GM18511 (cell line): ENCODE measurements around the gene PJA1.

ENCODE experiments used
- ATAC-seq: cut with Tn5 transposase; IDR thresholded peaks from one replicate; pipeline ENCODE4 v1.9.1; 2021; ENCODE audit warnings: mild to moderate bottlenecking, moderate library complexity; ENCODE audit not compliant: unreplicated experiment

Gene PJA1

GRCh38 chrX:69165087-69165651 lies at the start of gene PJA1:
TSS of gene PJA1 (minus strand) at chrX:69165453. CDS start at chrX:69163073, 2,380 bp downstream.
- peak; percentile 89 for ATAC-seq

- no peak for ATAC-seq
Measured at GRCh38 chrX:69214463-69214862, 49.2 kb upstream of the PJA1 start.

- no peak for ATAC-seq
Measured at GRCh38 chrX:69211701-69212100, 46.4 kb upstream of the PJA1 start.

- no peak for ATAC-seq
Measured at GRCh38 chrX:69210581-69210980, 45.3 kb upstream of the PJA1 start.

GRCh38 chrX:69207216-69207615 lies 42.0 kb upstream of the PJA1 start:
- no peak for ATAC-seq

GRCh38 chrX:69203638-69204037 lies 38.4 kb upstream of the PJA1 start:
- ATAC-seq = no peak

- ATAC-seq = no peak
Measured at GRCh38 chrX:69197690-69198089, 32.4 kb upstream of the PJA1 start.

GRCh38 chrX:69196666-69197065 lies 31.4 kb upstream of the PJA1 start:
- ATAC-seq = no peak

GRCh38 chrX:69195810-69196209 lies 30.6 kb upstream of the PJA1 start:
- ATAC-seq = no peak

GRCh38 chrX:69195192-69195591 lies 29.9 kb upstream of the PJA1 start:
- ATAC-seq = no peak

- no peak for ATAC-seq
Measured at GRCh38 chrX:69192603-69193002, 27.4 kb upstream of the PJA1 start.

GRCh38 chrX:69189576-69190371 lies 24.5 kb upstream of the PJA1 start:
- ATAC-seq = no peak

GRCh38 chrX:69186651-69187050 lies 21.4 kb upstream of the PJA1 start:
- no peak for ATAC-seq

GRCh38 chrX:69185886-69186285 lies 20.6 kb upstream of the PJA1 start:
- ATAC-seq = no peak

- no peak for ATAC-seq
Measured at GRCh38 chrX:69185141-69185540, 19.9 kb upstream of the PJA1 start.

GRCh38 chrX:69182818-69183380 lies 17.6 kb upstream of the PJA1 start:
- ATAC-seq = no peak

GRCh38 chrX:69179380-69179911 lies 14.2 kb upstream of the PJA1 start:
- no peak for ATAC-seq

- no peak for ATAC-seq
Measured at GRCh38 chrX:69178592-69178991, 13.3 kb upstream of the PJA1 start.

- no peak for ATAC-seq
Measured at GRCh38 chrX:69177511-69178162, 12.4 kb upstream of the PJA1 start.

GRCh38 chrX:69176053-69176452 lies 10.8 kb upstream of the PJA1 start:
- no peak for ATAC-seq

- ATAC-seq = no peak
Measured at GRCh38 chrX:69173906-69174305, 8.7 kb upstream of the PJA1 start.

- ATAC-seq = no peak
Measured at GRCh38 chrX:69172937-69173336, 7.7 kb upstream of the PJA1 start.
